Kidney epithelial cell (primary cell): ENCODE measurements around the gene CDH13. TPM values are rescaled to one million over a fixed set of nuclear protein-coding genes. Genes with fewer than 3 reads are reported as not detected.
A peak's percentile ranks its signal among the peaks of the same experiment; 100 is the strongest.

Source experiments
- DNase-seq: peaks from one replicate; pipeline ENCODE4 v3.0.0-alpha.2; 2010; ENCODE audit warnings: low read depth
- H3K27me3 ChIP-seq: 2 replicates; pipeline ENCODE4 v1.6.0; 2011; ENCODE audit warnings: low read length; ENCODE audit not compliant: control insufficient read depth, insufficient read depth
- H3K36me3 ChIP-seq: 2 replicates; pipeline ENCODE4 v1.5.1; 2011; ENCODE audit warnings: low read length; ENCODE audit not compliant: control insufficient read depth, insufficient read depth
- H3K4me3 ChIP-seq: 2 replicates; pipeline ENCODE4 v1.5.1; 2011; ENCODE audit warnings: low read depth, mild to moderate bottlenecking, control low read depth, low read length
- total RNA-seq: library from RNA; depleted of rRNA; stranded (reverse); fragments of >200 nt; gene quantifications from 2 replicates; pipeline ENCODE4 v1.2.3, GENCODE V29; 2015
- TF ChIP-seq, protein P1 (sequence below): IDR thresholded peaks from 2 replicates; pipeline ENCODE4 v1.5.1; 2011; ENCODE audit warnings: mild to moderate bottlenecking, moderate library complexity, low read length, control low read depth, inconsistent platforms; ENCODE audit not compliant: insufficient read depth, poor library complexity, severe bottlenecking

CDH13 gene
- total RNA-seq, 1 donor from 2014 or later = 32.8 TPM

- Histone ChIP-seq H3K4me3 (no peak overlapping the region), H3K27me3 (no peaks in the 10 kb centered on the region), H3K36me3 (no peaks in the 10 kb centered on the region)
- no peak for DNase-seq
- TF ChIP-seq, protein P1, sequence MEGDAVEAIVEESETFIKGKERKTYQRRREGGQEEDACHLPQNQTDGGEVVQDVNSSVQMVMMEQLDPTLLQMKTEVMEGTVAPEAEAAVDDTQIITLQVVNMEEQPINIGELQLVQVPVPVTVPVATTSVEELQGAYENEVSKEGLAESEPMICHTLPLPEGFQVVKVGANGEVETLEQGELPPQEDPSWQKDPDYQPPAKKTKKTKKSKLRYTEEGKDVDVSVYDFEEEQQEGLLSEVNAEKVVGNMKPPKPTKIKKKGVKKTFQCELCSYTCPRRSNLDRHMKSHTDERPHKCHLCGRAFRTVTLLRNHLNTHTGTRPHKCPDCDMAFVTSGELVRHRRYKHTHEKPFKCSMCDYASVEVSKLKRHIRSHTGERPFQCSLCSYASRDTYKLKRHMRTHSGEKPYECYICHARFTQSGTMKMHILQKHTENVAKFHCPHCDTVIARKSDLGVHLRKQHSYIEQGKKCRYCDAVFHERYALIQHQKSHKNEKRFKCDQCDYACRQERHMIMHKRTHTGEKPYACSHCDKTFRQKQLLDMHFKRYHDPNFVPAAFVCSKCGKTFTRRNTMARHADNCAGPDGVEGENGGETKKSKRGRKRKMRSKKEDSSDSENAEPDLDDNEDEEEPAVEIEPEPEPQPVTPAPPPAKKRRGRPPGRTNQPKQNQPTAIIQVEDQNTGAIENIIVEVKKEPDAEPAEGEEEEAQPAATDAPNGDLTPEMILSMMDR = no peak
These were observed 482.8 kb downstream of the CDH13 start for GRCh38 chr16:83109490-83110125.

GRCh38 chr16:83110269-83110668 is 483.5 kb downstream of the CDH13 start:
- no peak overlapping the region for H3K4me3 ChIP-seq
- no peaks in the 10 kb centered on the region for H3K27me3 ChIP-seq
- DNase-seq = no peak
- TF ChIP-seq, protein P1 = no peak
- H3K36me3 ChIP-seq = no peaks in the 10 kb centered on the region

- H3K4me3 ChIP-seq = no peak overlapping the region
- no peaks in the 10 kb centered on the region for H3K27me3 ChIP-seq
- H3K36me3 ChIP-seq = no peaks in the 10 kb centered on the region
- no peak for DNase-seq
- TF ChIP-seq, protein P1 = peak; percentile 71
These were observed 486.5 kb downstream of the CDH13 start for GRCh38 chr16:83113317-83113716.

DNA sequence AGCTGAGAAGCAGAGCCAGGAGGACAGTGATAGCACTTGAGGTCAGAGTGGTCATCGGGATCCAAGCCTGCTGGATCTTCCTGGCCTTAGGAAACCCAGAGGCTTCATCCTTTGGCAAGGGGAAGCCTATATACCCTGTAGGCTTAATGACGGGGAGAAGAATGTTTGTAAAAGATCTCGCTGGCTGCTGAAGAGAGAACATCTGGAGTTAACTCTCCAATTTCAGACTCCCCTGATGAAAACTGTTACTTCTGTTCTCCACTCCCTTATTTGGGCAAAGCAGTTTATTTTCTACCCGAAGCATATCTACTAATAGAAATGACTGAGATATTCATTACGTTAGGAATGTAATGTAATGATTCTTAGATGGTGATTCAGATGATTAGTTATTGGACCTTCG is 487.0 kb downstream of the CDH13 start:
- DNase-seq = no peak
- TF ChIP-seq, protein P1 = no peak
- no peaks in the 10 kb centered on the region for H3K27me3 ChIP-seq
- H3K36me3 ChIP-seq = no peaks in the 10 kb centered on the region
- no peak overlapping the region for H3K4me3 ChIP-seq

DNA sequence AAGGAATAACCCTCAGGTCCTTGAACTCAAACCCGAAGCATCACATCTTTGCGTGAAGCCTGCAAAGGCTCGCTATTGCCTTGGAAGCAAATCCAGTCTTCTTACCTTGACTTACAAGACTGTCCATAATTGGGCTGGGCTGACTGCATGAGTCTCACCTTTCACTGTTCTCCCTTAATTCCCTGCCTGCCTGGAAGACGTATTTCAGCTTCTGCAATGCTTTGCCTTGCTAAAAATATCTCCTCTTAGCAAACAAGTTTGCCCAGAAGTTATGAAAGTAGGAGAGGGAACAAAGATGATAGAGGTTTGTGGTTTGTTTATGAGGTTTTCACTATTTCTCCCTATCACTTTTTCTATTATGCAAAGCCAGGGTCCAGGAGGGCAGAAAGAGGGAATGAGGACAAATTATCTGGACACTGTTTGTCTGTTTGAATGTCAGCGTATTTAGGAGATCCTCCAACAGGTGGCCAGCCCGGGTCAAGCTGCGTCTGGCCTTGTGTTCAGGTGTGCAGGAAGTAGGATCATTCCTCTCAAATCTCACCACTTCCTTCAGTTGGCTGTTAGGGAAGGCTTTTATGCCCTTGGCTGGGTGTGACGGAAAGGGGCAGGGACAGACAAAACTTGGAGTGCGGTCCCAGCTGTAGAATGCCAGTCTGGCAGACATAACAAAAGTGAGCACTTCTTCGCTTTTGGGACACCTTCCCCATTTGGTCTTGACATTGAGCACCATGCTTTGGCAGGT is 488.9 kb downstream of the CDH13 start:
- Histone ChIP-seq H3K36me3 (no peaks in the 10 kb centered on the region), H3K27me3 (no peaks in the 10 kb centered on the region), H3K4me3 (no peak overlapping the region)
- TF ChIP-seq, protein P1 = no peak
- DNase-seq = no peak
